Measurements from ENCODE around the gene P2RY2. TPM values are rescaled to one million over a fixed set of nuclear protein-coding genes. Genes with fewer than 3 reads are reported as not detected.

Gene P2RY2
- total and polyA plus RNA-seq, 10 of the 15 experiments (the other 5 are each of a cell fraction or from before 2014, with no cell fraction given): 0.03 to 0.23 (median 0.17) TPM; not detected in 7

DNA sequence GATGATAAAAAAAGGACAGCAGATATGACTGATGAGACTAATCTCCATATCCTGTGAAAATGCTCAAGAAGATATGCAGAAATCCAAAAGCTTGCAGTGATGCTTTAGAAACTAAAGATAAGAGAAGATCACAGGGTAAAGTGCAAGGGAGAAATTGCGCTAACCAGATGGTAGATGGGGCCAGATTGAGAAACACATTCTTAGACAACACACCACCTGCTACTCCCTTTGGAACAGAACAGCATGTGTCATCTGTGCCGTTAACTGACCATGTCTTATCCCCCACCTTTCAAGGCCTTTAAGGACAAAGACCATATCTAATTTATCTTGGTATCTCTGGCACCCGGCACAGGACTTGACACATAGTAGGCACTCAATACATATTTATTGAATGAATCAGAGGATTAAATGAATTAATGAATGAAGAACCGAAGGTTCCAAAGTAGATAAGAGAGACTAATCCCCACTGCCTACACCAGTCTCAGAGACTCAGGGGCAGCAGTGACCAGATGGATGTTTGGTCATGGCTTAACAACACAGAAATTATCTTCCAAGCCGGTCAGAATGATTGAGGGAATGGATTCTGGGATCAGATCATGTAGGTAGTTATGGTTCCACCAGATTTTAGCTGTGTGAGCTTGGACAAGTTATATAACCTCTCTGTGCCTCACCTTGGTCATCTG lies 12.3 kb upstream of the P2RY2 start:
- H3K79me2 ChIP-seq (ENCODE audit: control insufficient read depth, insufficient read depth, low read length): no peaks in the 10 kb centered on the region
- POLR2A ChIA-PET: no interaction called here
- BruUV-seq (replicated peaks): no TSS peak
- no peak overlapping the region for H3K4me2 ChIP-seq (ENCODE audit: control insufficient read depth, insufficient read depth)
- no peak overlapping the region for H3K27ac ChIP-seq (ENCODE audit: control insufficient read depth, insufficient read depth)
- H3K4me3 ChIP-seq: no peak overlapping the region
- no peak overlapping the region for H2AFZ ChIP-seq (ENCODE audit: control insufficient read depth, low read depth, low read length)
- H3K36me3 ChIP-seq (ENCODE audit: control insufficient read depth in 2 of 2, insufficient read depth in 2 of 2, low read length in 1 of 2): no peaks in the 10 kb centered on the region
- H4K20me1 ChIP-seq (ENCODE audit: control insufficient read depth, insufficient read depth): no peaks in the 10 kb centered on the region
- SMC1A ChIA-PET (ENCODE audit: uncharacterized antibody, unreplicated experiment): no interaction called here
- WGBS (ENCODE audit: insufficient coverage, insufficient replicate concordance, low lambda C conversion rate, missing lambda C conversion rate): 71% methylated on average over 5 of the region's 5 CpGs
- H3K4me1 ChIP-seq (ENCODE audit: control insufficient read depth, insufficient read depth, low read length): no peaks in the 10 kb centered on the region
- no peak overlapping the region for H3K9ac ChIP-seq (ENCODE audit: control insufficient read depth, insufficient read depth, low read length)
- no peaks in the 10 kb centered on the region for H3K27me3 ChIP-seq (replicated peaks in 1 of 2; ENCODE audit: control insufficient read depth in 2 of 2, insufficient read depth in 2 of 2, low read length in 1 of 2)
- TF ChIP-seq, protein P1, sequence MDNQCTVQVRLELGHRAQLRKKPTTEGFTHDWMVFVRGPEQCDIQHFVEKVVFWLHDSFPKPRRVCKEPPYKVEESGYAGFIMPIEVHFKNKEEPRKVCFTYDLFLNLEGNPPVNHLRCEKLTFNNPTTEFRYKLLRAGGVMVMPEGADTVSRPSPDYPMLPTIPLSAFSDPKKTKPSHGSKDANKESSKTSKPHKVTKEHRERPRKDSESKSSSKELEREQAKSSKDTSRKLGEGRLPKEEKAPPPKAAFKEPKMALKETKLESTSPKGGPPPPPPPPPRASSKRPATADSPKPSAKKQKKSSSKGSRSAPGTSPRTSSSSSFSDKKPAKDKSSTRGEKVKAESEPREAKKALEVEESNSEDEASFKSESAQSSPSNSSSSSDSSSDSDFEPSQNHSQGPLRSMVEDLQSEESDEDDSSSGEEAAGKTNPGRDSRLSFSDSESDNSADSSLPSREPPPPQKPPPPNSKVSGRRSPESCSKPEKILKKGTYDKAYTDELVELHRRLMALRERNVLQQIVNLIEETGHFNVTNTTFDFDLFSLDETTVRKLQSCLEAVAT (IDR thresholded peaks at IDR 0.05): no peak
- TF ChIP-seq, protein P2, sequence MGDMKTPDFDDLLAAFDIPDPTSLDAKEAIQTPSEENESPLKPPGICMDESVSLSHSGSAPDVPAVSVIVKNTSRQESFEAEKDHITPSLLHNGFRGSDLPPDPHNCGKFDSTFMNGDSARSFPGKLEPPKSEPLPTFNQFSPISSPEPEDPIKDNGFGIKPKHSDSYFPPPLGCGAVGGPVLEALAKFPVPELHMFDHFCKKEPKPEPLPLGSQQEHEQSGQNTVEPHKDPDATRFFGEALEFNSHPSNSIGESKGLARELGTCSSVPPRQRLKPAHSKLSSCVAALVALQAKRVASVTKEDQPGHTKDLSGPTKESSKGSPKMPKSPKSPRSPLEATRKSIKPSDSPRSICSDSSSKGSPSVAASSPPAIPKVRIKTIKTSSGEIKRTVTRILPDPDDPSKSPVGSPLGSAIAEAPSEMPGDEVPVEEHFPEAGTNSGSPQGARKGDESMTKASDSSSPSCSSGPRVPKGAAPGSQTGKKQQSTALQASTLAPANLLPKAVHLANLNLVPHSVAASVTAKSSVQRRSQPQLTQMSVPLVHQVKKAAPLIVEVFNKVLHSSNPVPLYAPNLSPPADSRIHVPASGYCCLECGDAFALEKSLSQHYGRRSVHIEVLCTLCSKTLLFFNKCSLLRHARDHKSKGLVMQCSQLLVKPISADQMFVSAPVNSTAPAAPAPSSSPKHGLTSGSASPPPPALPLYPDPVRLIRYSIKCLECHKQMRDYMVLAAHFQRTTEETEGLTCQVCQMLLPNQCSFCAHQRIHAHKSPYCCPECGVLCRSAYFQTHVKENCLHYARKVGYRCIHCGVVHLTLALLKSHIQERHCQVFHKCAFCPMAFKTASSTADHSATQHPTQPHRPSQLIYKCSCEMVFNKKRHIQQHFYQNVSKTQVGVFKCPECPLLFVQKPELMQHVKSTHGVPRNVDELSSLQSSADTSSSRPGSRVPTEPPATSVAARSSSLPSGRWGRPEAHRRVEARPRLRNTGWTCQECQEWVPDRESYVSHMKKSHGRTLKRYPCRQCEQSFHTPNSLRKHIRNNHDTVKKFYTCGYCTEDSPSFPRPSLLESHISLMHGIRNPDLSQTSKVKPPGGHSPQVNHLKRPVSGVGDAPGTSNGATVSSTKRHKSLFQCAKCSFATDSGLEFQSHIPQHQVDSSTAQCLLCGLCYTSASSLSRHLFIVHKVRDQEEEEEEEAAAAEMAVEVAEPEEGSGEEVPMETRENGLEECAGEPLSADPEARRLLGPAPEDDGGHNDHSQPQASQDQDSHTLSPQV (IDR thresholded peaks at IDR 0.05): no peak
- TF ChIP-seq, protein P3, sequence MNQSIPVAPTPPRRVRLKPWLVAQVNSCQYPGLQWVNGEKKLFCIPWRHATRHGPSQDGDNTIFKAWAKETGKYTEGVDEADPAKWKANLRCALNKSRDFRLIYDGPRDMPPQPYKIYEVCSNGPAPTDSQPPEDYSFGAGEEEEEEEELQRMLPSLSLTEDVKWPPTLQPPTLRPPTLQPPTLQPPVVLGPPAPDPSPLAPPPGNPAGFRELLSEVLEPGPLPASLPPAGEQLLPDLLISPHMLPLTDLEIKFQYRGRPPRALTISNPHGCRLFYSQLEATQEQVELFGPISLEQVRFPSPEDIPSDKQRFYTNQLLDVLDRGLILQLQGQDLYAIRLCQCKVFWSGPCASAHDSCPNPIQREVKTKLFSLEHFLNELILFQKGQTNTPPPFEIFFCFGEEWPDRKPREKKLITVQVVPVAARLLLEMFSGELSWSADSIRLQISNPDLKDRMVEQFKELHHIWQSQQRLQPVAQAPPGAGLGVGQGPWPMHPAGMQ (IDR thresholded peaks at IDR 0.05; ENCODE audit: borderline replicate concordance): no peak
- RAD21 ChIA-PET (ENCODE audit: unreplicated experiment): interaction anchor here (0.6 kb wide), 1 partner anchor 307 kb away, joined by 3 read pairs; no protein-coding TSS in a partner anchor
- DNase-seq (ENCODE audit: low read depth, low spot score) (no peak), ATAC-seq (no peak), FAIRE-seq (no peak)
- CTCF ChIA-PET: interaction anchor here (1.3 kb wide), 2 partner anchors 21 to 130 kb away, joined by 3 to 4 read pairs; no protein-coding TSS in a partner anchor
- in situ Hi-C loops (cut with MboI): no loop called here
- intact Hi-C loops (cut with micrococcal nuclease; ENCODE audit: unreplicated experiment): no loop called here
- no peaks in the 10 kb centered on the region for H3K9me3 ChIP-seq (replicated peaks; ENCODE audit: control insufficient read depth, insufficient read depth, low read length)

Data from GM12878 (cell line).